ENCODE measurements around the gene CRLF1.

CRLF1 gene, protein sequence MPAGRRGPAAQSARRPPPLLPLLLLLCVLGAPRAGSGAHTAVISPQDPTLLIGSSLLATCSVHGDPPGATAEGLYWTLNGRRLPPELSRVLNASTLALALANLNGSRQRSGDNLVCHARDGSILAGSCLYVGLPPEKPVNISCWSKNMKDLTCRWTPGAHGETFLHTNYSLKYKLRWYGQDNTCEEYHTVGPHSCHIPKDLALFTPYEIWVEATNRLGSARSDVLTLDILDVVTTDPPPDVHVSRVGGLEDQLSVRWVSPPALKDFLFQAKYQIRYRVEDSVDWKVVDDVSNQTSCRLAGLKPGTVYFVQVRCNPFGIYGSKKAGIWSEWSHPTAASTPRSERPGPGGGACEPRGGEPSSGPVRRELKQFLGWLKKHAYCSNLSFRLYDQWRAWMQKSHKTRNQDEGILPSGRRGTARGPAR

DNA sequence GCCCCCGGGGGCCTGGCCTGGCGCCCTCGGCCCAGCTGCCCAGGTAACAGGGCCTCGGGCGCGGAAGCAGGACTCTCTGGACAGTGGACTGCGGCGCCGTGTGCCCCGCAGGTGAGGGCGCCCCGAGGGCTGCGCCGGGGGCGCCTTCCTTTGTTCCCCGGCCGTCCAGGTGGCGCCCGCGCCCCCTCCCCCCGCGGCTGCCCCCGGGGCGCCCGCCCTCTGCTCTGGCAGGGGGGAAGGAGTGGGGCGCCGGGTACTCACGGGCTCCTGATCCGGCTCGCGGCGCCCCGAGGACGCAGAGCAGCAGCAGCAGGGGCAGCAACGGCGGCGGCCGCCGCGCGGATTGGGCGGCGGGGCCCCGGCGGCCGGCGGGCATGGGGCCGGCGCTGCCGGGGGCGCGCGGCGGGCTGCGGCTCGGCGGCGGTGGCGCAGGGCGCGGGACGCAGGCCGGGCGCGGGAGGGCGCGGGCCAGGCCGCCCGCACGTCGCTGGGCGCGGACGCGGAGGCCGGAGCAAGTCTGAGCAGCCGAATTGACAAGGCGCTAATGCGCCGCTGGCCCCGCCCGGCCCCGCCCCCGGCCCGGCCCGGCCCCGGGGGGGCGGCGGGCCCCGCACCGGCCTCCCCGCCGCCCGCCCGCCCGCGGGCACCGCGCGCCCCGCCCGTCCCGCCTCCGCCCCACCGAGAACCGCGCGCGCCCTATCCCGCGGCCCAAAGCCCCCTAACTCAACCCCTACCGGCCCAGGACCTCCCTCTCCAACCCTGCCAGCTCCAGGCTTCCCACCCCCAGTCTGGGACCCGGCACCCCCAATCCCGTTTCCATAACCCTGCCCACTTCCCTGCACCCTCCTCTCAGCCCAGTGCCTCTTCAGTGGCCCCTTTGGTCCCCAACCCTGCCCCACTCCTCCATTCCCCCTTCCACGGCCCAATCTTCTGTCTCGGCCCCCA is at the start of gene CRLF1:
TSS of gene CRLF1 (minus strand) at position 519 of the 945 bp plus-strand sequence. CDS start at position 376, 143 bp downstream.
- DNase-seq = no peak

GRCh38 chr19:18655173-18655844 is 48.7 kb upstream of the CRLF1 start:
- DNase-seq = no peak

GRCh38 chr19:18654469-18654868 is 47.9 kb upstream of the CRLF1 start:
- no peak for DNase-seq

GRCh38 chr19:18653853-18654252 is 47.3 kb upstream of the CRLF1 start:
- no peak for DNase-seq

DNA sequence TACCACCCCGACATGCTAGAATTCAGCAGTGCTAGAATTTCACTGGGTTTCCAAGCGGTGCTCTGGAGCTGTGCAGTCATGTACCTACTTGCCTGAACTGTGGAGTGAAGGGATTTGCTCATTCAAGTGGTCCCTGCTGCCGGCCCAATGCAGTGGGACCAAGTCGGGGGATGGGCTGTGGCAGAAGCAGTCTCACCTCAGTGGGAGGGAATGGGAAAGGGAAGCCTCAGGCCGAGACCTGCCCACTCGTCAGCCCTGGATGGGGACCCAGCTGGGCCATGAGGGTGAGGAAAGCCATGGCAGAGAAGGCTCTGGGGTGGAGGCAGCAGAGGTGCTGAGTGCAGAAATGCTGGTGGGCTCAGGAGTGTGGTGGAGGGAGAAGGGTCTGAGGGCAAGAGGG is 45.1 kb upstream of the CRLF1 start:
- no peak for DNase-seq

GRCh38 chr19:18651300-18651699 is 44.7 kb upstream of the CRLF1 start:
- DNase-seq = no peak

GRCh38 chr19:18650468-18651041 is 44.0 kb upstream of the CRLF1 start:
- DNase-seq = no peak

DNA sequence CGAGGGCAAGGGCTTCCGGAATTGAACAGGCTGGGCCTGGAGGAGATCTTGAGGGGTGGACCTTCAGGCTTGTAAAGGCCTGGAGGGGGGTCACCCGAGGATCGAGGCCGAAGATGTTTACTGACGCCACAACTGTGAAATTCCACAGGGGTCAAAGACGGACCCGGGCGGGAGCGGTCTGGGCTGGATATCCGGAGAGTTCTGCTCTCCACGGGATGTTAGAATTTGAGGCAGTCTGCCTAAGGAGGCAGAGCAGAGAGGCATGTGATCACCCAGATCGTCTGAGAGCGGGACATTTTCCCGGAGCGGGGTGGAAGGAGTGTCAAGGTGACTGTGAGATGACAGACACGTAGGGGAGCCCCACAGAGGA is 43.4 kb upstream of the CRLF1 start:
- DNase-seq = no peak

- no peak for DNase-seq
Observed at GRCh38 chr19:18649371-18650020, 42.9 kb upstream of the CRLF1 start.

DNA sequence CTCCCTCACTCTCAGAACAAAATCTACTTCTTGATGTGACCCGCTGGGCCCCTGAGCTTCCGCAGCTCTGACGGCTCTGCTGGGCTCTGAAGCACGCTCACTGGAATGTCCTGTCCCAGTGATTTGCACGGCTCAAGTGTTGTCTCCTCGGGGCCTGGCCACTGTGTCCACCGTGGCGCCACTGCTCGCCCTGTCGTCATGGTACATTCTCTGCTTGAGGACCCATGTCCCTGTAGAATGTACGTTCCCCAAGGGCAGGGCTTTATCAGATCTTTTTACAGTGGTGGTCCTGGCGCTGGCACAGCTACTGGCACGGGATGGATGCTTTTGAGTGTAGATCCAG is 42.3 kb upstream of the CRLF1 start:
- DNase-seq = no peak

DNA sequence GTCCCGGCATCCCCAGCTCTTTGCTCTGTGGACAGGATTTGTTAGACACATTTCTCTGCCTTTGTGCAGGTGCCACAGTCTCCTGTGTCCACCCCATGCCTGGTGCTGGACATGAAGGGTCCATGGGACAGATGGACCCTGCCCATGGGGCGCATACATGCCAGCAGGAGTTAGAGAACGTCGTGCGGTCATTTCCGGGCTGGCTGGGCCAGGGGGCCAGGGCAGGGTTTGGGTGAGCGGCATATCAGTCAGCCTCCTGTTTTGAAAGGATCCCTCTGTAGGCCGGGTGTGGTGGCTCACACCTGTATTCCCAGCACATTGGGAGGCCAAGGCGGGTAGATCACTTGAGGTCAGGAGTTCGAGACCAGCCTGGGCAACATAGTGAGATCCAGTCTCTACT is 41.2 kb upstream of the CRLF1 start:
- no peak for DNase-seq

DNA sequence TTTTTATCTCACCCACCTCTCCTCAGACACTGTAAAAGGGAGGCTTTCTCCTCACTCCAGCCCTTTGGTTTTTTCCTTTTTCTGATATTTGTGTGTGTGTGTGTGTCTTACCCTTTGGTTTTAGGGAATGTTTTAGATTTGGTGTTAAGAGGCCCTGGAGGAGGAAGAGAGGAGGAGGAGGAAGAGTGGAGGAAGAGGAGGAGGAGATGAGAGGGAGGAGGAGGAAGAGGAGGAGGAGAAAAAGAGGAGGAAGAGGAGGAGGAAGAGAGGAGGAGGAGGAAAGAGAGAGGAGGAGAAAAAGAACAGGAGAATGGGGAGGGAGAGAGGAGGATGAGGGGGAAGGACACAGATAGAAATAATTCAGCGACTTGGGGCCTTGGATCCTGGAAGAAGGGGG is 40.8 kb upstream of the CRLF1 start:
- no peak for DNase-seq

DNA sequence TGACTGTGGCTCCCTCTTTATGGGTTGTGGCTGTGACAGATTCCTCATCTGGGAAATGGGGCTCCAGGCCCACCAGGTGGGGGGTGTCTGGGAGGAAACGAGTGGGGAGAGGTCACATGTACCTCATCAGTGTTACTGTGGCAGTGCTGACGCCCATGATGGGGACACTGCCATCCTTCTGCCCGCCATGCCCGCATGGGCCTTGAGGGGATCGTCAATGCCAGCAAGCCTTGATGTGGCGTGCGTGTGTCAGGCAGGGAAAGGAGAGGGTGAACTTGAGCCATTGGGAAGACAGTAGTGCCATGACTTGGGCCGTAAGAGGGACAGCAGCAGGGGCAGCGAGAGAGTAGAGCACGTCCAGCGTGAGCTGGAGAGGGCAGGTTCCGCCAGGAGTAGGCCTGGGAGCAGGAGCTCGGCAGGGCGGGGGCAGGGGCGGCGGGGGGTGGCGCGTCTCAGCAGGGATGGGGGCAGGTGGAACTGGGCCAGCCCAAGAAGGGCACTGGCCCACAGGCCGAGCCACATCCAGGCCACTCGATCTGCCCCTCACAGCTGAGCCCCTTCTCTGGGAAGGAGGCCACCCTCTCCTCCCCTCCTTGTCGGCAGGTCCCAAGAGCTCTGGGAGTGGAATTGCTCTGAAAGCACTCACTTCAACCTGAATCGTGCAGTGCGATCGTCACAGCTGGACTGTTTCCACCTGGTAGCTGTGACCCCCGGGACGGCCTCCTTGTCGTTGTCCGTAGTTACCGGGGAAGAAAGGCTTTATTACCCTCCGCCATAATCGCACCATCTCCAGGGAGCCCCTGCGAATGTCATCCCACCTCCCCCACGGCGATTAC is 40.2 kb upstream of the CRLF1 start:
- no peak for DNase-seq

- DNase-seq = no peak
Observed at GRCh38 chr19:18645035-18645511, 38.5 kb upstream of the CRLF1 start.

DNA sequence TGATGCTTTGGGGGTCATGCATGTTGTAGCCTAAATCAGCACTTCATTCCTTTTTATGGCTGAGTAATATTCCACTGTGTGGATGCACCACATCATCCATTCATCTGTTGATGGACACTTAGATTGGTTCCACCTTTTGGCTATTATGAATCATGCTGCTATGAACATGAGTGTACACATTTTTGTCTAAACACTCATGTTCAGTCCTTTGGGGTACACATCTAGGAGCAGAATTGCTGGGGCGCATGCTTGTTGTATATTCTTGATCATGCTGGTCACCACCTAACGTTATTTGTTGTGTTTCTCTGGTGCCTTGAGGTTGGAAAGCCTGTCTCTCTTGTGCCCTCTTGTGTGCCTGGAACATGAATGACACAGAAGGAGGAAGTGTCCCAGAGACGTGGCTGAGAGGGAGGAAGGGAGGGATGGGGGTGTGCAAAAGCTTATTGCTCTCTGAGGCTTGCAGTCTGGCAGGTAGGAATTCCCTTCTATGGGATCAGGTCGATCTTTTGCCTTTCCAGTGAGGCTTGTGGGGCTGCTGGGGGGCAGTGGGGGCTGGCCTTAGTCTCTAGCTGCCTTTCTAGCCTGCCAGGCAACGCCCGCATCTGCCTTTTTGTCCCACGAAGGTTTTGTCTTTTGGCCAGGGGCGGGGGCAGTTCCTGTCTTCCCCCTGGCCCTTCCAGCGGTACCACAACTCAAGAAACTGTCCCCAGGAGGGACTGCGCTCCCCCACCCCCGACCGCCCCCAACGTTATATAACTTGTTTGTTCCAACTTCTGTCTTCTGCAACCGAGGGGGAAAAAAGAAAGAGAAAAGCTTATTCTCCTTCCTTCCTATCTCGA is 37.8 kb upstream of the CRLF1 start:
- peak; percentile 36 for DNase-seq

- no peak for DNase-seq
Observed at GRCh38 chr19:18639706-18640243, 33.2 kb upstream of the CRLF1 start.

GRCh38 chr19:18637673-18638630 is 31.4 kb upstream of the CRLF1 start:
- no peak for DNase-seq

GRCh38 chr19:18636969-18637629 is 30.5 kb upstream of the CRLF1 start, which contains the start of gene KLHL26:
KLHL26 (plus strand) TSS chr19:18637028; CDS start chr19:18637055, 27 bp downstream.
- DNase-seq = no peak

Data from KG1 (cell line).